ENCODE data around the gene SCUBE3. TPM values are rescaled to one million over a fixed set of nuclear protein-coding genes. Genes with fewer than 3 reads are reported as not detected.

The SCUBE3 gene
- total and polyA plus RNA-seq, 2 of the 13 experiments (the other 11 are each of a cell fraction or from before 2014, with no cell fraction given) = not detected

GRCh38 chr6:35194390-35194789, 19.4 kb upstream of the SCUBE3 start:
- no peak overlapping the region for H3K9ac ChIP-seq (ENCODE audit: insufficient read depth, low read depth, low read length)
- peaks cover 0 to 13% of the 10 kb centered on the region in 2 experiments; a peak in 2 of 5 replicates for H3K27me3 ChIP-seq (ENCODE audit: control insufficient read depth in 1 of 2, insufficient read depth in 2 of 2, low read length in 2 of 2)
- in situ Hi-C loops (cut with HindIII; ENCODE audit: extremely low pct_ligation_motif_present, low pct_unique_long_range_greater_than_20kb) (no loop called here), intact Hi-C loops (cut with micrococcal nuclease; ENCODE audit: unreplicated experiment) (no loop called here)
- no peak overlapping the region for H3K4me3 ChIP-seq (replicated peaks in 1 of 3; ENCODE audit: insufficient read depth in 1 of 3, low read depth in 2 of 3, low read length in 3 of 3)
- ChIA-PET CTCF (ENCODE audit: low intra/inter-chr PET ratio, low total read pairs) (no interaction called here), POLR2A (no interaction called here)
- no peak overlapping the region for H3K4me2 ChIP-seq (ENCODE audit: low read depth, low read length)
- H3K27ac ChIP-seq (ENCODE audit: extremely low read length, insufficient read depth, low read length) = no peak overlapping the region
- H3K4me1 ChIP-seq (ENCODE audit: insufficient read depth, low read length) = peaks cover 20% of the 10 kb centered on the region
- ATAC-seq = no peak
- H3K36me3 ChIP-seq (replicated peaks in 1 of 2; ENCODE audit: control insufficient read depth in 1 of 2, insufficient read depth in 2 of 2, low read length in 2 of 2) = no peaks in the 10 kb centered on the region
- no peaks in the 10 kb centered on the region for H4K20me1 ChIP-seq (ENCODE audit: insufficient read depth, low read length)
- TF ChIP-seq SP4 (CRISPR knock-in tag; IDR thresholded peaks at IDR 0.05) (no peak), ZNF83 (CRISPR knock-in tag; IDR thresholded peaks at IDR 0.05; ENCODE audit: borderline replicate concordance) (no peak), CHD2 (IDR thresholded peaks at IDR 0.05; ENCODE audit: low read depth, low read length) (no peak), TEAD2 (CRISPR knock-in tag; IDR thresholded peaks at IDR 0.05) (no peak), ZFYVE20 (CRISPR knock-in tag; IDR thresholded peaks at IDR 0.05; ENCODE audit: borderline replicate concordance, low read depth) (no peak), ZNF782 (CRISPR knock-in tag; IDR thresholded peaks at IDR 0.05; ENCODE audit: borderline replicate concordance) (no peak), POLR2AphosphoS2 (IDR thresholded peaks at IDR 0.05; ENCODE audit: low read depth, low read length) (no peak)
- H2AFZ ChIP-seq (ENCODE audit: low read length) = no peak overlapping the region
- BruUV-seq (replicated peaks) = no TSS peak
- DNase-seq (ENCODE audit: low spot score) = no peak
- H3K79me2 ChIP-seq (ENCODE audit: insufficient read depth, low read length) = no peaks in the 10 kb centered on the region
- 64% methylated on average over 5 of the region's 5 CpGs for WGBS (ENCODE audit: low lambda C conversion rate)
- H3K9me3 ChIP-seq (ENCODE audit: low read length) = no peaks in the 10 kb centered on the region
- FAIRE-seq = no peak

- intact Hi-C loops (cut with micrococcal nuclease; ENCODE audit: unreplicated experiment) (no loop called here), in situ Hi-C loops (cut with HindIII; ENCODE audit: extremely low pct_ligation_motif_present, low pct_unique_long_range_greater_than_20kb) (no loop called here)
- Histone ChIP-seq H3K9ac (ENCODE audit: insufficient read depth, low read depth, low read length) (no peak overlapping the region), H3K79me2 (ENCODE audit: insufficient read depth, low read length) (no peaks in the 10 kb centered on the region), H3K27me3 (ENCODE audit: control insufficient read depth in 1 of 2, insufficient read depth in 2 of 2, low read length in 2 of 2) (peaks cover 0 to 13% of the 10 kb centered on the region in 2 experiments; a peak in 2 of 5 replicates), H4K20me1 (ENCODE audit: insufficient read depth, low read length) (no peaks in the 10 kb centered on the region), H3K4me3 (replicated peaks in 1 of 3; ENCODE audit: insufficient read depth in 1 of 3, low read depth in 2 of 3, low read length in 3 of 3) (no peak overlapping the region), H2AFZ (ENCODE audit: low read length) (no peak overlapping the region), H3K4me1 (ENCODE audit: insufficient read depth, low read length) (peaks cover 28% of the 10 kb centered on the region), H3K4me2 (ENCODE audit: low read depth, low read length) (no peak overlapping the region), H3K9me3 (ENCODE audit: low read length) (no peaks in the 10 kb centered on the region), H3K36me3 (replicated peaks in 1 of 2; ENCODE audit: control insufficient read depth in 1 of 2, insufficient read depth in 2 of 2, low read length in 2 of 2) (no peaks in the 10 kb centered on the region), H3K27ac (ENCODE audit: extremely low read length, insufficient read depth, low read length) (no peak overlapping the region)
- DNase-seq (ENCODE audit: low spot score) (no peak), ATAC-seq (peak; percentile 24; the same call in 1 of the 3 replicates), FAIRE-seq (no peak)
- WGBS (ENCODE audit: low lambda C conversion rate) = 35% methylated on average over 3 of the region's 3 CpGs
- BruUV-seq (replicated peaks) = no TSS peak
- ChIA-PET CTCF (ENCODE audit: low intra/inter-chr PET ratio, low total read pairs) (no interaction called here), POLR2A (no interaction called here)
- peak; percentile 65 for TF ChIP-seq CEBPB (IDR thresholded peaks at IDR 0.05; ENCODE audit: borderline replicate concordance, low read depth, low read length)
- TF ChIP-seq, protein P1, sequence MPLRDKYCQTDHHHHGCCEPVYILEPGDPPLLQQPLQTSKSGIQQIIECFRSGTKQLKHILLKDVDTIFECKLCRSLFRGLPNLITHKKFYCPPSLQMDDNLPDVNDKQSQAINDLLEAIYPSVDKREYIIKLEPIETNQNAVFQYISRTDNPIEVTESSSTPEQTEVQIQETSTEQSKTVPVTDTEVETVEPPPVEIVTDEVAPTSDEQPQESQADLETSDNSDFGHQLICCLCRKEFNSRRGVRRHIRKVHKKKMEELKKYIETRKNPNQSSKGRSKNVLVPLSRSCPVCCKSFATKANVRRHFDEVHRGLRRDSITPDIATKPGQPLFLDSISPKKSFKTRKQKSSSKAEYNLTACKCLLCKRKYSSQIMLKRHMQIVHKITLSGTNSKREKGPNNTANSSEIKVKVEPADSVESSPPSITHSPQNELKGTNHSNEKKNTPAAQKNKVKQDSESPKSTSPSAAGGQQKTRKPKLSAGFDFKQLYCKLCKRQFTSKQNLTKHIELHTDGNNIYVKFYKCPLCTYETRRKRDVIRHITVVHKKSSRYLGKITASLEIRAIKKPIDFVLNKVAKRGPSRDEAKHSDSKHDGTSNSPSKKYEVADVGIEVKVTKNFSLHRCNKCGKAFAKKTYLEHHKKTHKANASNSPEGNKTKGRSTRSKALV (CRISPR knock-in tag; IDR thresholded peaks at IDR 0.05) = 0 out of 2 replicates have a peak, but pooled peaks have one; percentile 26
These were observed 18.5 kb upstream of the SCUBE3 start for GRCh38 chr6:35195120-35195780.
